Cardiac fibroblast (primary cell): Measurements from ENCODE around the gene RNF180.

Source experiments
- DNase-seq, 2 donors: peaks; one replicate each; pipeline versions ENCODE4 v3.0.0 to v3.0.0-alpha.2; 2010; ENCODE audit warnings: low read depth in 2 of 2
- H3K4me3 ChIP-seq, 2 donors: replicated peaks in 1 of 2; 1 replicate in 1 of 2; 2 replicates in 1 of 2; pipeline ENCODE4 v1.5.1; 2011; ENCODE audit warnings: low read depth in 2 of 2, low read length in 2 of 2, mild to moderate bottlenecking in 2 of 2, moderate library complexity in 1 of 2
- TF ChIP-seq, protein P1 (sequence below): IDR thresholded peaks from one replicate; pipeline ENCODE4 v1.5.1; 2011; ENCODE audit warnings: low read depth, mild to moderate bottlenecking, low read length, inconsistent platforms

RNF180 gene

GRCh38 chr5:64418013-64418412 lies 252.4 kb downstream of the RNF180 start:
- TF ChIP-seq, protein P1, sequence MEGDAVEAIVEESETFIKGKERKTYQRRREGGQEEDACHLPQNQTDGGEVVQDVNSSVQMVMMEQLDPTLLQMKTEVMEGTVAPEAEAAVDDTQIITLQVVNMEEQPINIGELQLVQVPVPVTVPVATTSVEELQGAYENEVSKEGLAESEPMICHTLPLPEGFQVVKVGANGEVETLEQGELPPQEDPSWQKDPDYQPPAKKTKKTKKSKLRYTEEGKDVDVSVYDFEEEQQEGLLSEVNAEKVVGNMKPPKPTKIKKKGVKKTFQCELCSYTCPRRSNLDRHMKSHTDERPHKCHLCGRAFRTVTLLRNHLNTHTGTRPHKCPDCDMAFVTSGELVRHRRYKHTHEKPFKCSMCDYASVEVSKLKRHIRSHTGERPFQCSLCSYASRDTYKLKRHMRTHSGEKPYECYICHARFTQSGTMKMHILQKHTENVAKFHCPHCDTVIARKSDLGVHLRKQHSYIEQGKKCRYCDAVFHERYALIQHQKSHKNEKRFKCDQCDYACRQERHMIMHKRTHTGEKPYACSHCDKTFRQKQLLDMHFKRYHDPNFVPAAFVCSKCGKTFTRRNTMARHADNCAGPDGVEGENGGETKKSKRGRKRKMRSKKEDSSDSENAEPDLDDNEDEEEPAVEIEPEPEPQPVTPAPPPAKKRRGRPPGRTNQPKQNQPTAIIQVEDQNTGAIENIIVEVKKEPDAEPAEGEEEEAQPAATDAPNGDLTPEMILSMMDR = no peak
- no peak for DNase-seq
- no peak overlapping the region for H3K4me3 ChIP-seq
